Activated T-helper 9 cell treated with anti-CD3 and anti-CD28 coated beads, Interleukin-2, amount 50 U/mL, for 16 hours (primary cell): Measurements from ENCODE around the gene PAN2.
"Not testable (repeated sequence)": the region's sequence is repeated elsewhere in the genome, so short reads cannot be mapped to it uniquely, and the experiment has no call there.

Experiments
- DNase-seq: peaks from one replicate; pipeline ENCODE4 v3.0.0-alpha.2; 2020; ENCODE audit warnings: low read depth

Gene PAN2

GRCh38 chr12:56333679-56334489 lies at the start of gene PAN2:
PAN2 (minus strand) TSS chr12:56334000; CDS start chr12:56333094, 906 bp downstream.
- peak; percentile 87 for DNase-seq

GRCh38 chr12:56382611-56383010 lies 48.8 kb upstream of the PAN2 start:
- no peak for DNase-seq

GRCh38 chr12:56377989-56378316 lies 44.2 kb upstream of the PAN2 start:
- no peak for DNase-seq

GRCh38 chr12:56377310-56377988 lies 43.6 kb upstream of the PAN2 start:
- DNase-seq, result no peak

- DNase-seq, result no peak
Observed at GRCh38 chr12:56375598-56376434, 42.0 kb upstream of the PAN2 start.

- no peak for DNase-seq
Observed at GRCh38 chr12:56374726-56375597, 41.2 kb upstream of the PAN2 start.

GRCh38 chr12:56373515-56373914 lies 39.7 kb upstream of the PAN2 start:
- no peak for DNase-seq

- no peak for DNase-seq
Observed at GRCh38 chr12:56366948-56367347, 33.1 kb upstream of the PAN2 start.

GRCh38 chr12:56362130-56363059 lies 28.6 kb upstream of the PAN2 start, which contains the start of gene APOF:
APOF (minus strand) TSS chr12:56362857; CDS start chr12:56362745, 112 bp downstream.
- DNase-seq, result no peak

GRCh38 chr12:56361487-56362129 lies 27.8 kb upstream of the PAN2 start:
- DNase-seq, result no peak

- peak; percentile 98 for DNase-seq
Observed at GRCh38 chr12:56359851-56360767, 26.3 kb upstream of the PAN2 start, which contains the start of gene STAT2. STAT2 (minus strand) TSS chr12:56360107; CDS start chr12:56356571, 3,536 bp downstream.

- no peak for DNase-seq
Observed at GRCh38 chr12:56358836-56359532, 25.2 kb upstream of the PAN2 start.

GRCh38 chr12:56351325-56351724 lies 17.5 kb upstream of the PAN2 start:
- DNase-seq, result no peak

- no peak for DNase-seq
Observed at GRCh38 chr12:56350662-56351061, 16.9 kb upstream of the PAN2 start.

GRCh38 chr12:56348776-56349175 lies 15.0 kb upstream of the PAN2 start:
- no peak for DNase-seq

- DNase-seq, result not testable (repeated sequence)
Observed at GRCh38 chr12:56347255-56347654, 13.5 kb upstream of the PAN2 start.

GRCh38 chr12:56346675-56347074 lies 12.9 kb upstream of the PAN2 start:
- no peak for DNase-seq

GRCh38 chr12:56342290-56342689 lies 8.5 kb upstream of the PAN2 start:
- not testable (repeated sequence) for DNase-seq
